Neural crest cell (in vitro differentiated cells): ENCODE measurements around the gene MRGPRG. TPM values are rescaled to one million over a fixed set of nuclear protein-coding genes. Genes with fewer than 3 reads are reported as not detected.

ENCODE experiments used
- DNase-seq: peaks from one replicate; pipeline ENCODE4 v3.0.0; 2021; ENCODE audit warnings: low read depth, mixed read lengths, low spot score
- H3K27ac Mint-ChIP-seq: one replicate; pipeline ENCODE4 v1.8.0; 2021; ENCODE audit warnings: mild to moderate bottlenecking, mixed read lengths; ENCODE audit not compliant: unreplicated experiment
- H3K27me3 Mint-ChIP-seq: 2 replicates; pipeline ENCODE4 v1.8.0; 2021; ENCODE audit warnings: low read depth, mild to moderate bottlenecking, mixed read lengths
- H3K36me3 Mint-ChIP-seq: 2 replicates; pipeline ENCODE4 v1.8.0; 2021; ENCODE audit warnings: low read depth, mild to moderate bottlenecking, mixed read lengths
- H3K4me1 Mint-ChIP-seq: 2 replicates; pipeline ENCODE4 v1.8.0; 2021; ENCODE audit warnings: mixed read lengths
- H3K4me3 Mint-ChIP-seq: one replicate; pipeline ENCODE4 v1.8.0; 2021; ENCODE audit warnings: mild to moderate bottlenecking, mixed read lengths
- H3K9me3 Mint-ChIP-seq: 2 replicates; pipeline ENCODE4 v1.8.0; 2021; ENCODE audit warnings: mixed read lengths
- total RNA-seq: library from RNA; stranded (reverse); gene quantifications from 2 replicates; pipeline ENCODE4 v1.2.1, GENCODE V29; 2021
- TF ChIP-seq, protein P1 (sequence below): fragments of 200-600 bp; sonication (generic); conservative IDR thresholded peaks from 2 replicates; pipeline ENCODE4 v1.5.0; 2021; ENCODE audit warnings: antibody characterized with exemption, mild to moderate bottlenecking

MRGPRG gene
- total RNA-seq, 1 donor from 2014 or later: not detected

DNA sequence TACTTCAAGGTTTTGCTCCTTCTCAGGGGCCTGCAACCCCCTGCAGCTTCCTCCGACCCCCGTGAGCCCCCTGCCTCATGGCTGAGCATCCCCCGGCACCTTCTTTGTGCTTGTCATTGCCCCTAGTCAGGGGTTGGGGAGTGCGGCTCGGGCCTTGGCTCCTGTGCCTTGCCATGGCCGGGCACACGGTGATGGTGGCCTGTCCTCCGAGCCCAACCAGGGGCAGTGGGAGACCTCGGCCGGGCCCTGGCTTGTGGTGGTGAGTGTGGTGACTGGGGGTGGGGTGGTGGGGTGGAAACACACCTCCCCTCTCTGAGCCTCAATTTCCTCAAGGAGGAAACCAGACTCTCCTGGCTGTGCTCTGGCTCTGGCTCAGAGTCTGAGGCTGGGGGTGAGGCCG, 1.5 kb upstream of the MRGPRG start:
- H3K4me3 Mint-ChIP-seq: no peak overlapping the region
- no peaks in the 10 kb centered on the region for H3K36me3 Mint-ChIP-seq
- H3K4me1 Mint-ChIP-seq: peaks cover 9% of the 10 kb centered on the region
- H3K27ac Mint-ChIP-seq: no peak overlapping the region
- DNase-seq: no peak
- H3K9me3 Mint-ChIP-seq: no peaks in the 10 kb centered on the region
- TF ChIP-seq, protein P1, sequence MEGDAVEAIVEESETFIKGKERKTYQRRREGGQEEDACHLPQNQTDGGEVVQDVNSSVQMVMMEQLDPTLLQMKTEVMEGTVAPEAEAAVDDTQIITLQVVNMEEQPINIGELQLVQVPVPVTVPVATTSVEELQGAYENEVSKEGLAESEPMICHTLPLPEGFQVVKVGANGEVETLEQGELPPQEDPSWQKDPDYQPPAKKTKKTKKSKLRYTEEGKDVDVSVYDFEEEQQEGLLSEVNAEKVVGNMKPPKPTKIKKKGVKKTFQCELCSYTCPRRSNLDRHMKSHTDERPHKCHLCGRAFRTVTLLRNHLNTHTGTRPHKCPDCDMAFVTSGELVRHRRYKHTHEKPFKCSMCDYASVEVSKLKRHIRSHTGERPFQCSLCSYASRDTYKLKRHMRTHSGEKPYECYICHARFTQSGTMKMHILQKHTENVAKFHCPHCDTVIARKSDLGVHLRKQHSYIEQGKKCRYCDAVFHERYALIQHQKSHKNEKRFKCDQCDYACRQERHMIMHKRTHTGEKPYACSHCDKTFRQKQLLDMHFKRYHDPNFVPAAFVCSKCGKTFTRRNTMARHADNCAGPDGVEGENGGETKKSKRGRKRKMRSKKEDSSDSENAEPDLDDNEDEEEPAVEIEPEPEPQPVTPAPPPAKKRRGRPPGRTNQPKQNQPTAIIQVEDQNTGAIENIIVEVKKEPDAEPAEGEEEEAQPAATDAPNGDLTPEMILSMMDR: no peak
- peaks cover 15% of the 10 kb centered on the region for H3K27me3 Mint-ChIP-seq

DNA sequence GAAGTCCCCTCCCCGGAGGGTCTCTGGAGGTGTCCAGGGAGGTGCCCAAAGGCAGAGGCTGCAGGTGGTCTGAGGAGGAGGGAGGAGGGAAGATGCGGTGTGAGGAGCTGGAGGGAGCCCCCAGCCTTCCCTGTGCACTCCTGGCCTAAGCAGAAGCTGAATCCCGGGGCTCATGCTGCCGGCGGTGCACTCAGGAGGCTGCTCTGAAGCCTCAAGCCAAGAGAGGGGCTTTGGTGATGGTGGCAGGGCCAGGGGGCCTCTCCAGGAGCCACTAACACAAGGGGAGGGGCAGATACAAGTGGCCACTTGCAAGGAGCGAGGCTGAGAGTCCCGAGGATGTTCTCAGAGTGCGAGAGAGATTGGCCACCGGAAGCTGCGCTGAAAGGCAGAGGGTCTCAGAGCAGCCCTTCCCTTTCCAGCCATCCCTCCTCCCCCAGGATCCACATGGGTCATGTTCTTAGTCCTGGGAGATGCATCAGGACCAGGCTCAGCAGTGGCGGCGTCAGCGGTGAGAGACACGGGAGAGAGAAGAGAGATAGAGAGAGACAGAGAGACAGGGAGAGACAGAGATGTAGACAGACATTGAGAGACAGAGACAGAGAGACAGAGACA, 774 bp upstream of the MRGPRG start:
- Mint-ChIP-seq H3K27ac (no peak overlapping the region), H3K4me3 (no peak overlapping the region), H3K27me3 (peaks cover 16% of the 10 kb centered on the region), H3K36me3 (no peaks in the 10 kb centered on the region), H3K4me1 (peaks cover 4% of the 10 kb centered on the region), H3K9me3 (no peaks in the 10 kb centered on the region)
- no peak for DNase-seq
- TF ChIP-seq, protein P1: no peak

DNA sequence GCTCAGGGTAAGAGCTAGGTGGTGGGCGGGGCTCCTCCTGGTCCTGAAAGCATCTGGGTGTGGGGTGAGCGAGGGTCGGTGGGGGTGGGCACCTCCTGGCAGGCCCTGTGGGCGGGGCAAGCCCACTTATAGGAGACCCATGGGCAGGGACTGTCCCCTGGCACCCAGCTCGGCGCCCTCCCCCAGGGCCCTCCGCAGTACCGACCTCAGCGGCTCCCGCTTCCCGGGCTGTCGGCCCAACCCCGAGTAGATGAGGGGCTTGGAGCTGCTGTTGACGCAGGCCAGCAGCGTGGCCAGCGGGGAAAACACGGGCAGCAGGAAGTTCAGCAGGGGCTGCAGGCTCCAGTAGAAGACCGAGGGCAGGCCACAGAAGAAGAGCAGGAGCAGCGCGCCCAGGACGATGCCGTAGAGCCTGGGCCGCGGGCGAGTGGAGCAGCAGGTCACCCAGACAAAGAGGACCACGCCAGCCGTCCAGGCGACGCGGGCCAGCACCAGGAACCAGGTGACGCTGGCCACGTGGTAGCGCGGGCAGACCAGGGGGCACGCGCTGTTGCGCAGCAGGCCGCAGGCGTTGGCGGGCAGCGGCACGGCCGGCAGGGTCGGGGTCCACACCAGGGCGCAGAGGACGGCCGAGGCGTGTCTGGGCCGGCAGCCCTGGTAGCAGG, 663 bp downstream of the MRGPRG start:
- Mint-ChIP-seq H3K27me3 (peaks cover 24% of the 10 kb centered on the region), H3K9me3 (no peaks in the 10 kb centered on the region), H3K27ac (no peak overlapping the region), H3K36me3 (no peaks in the 10 kb centered on the region), H3K4me1 (peaks cover 4% of the 10 kb centered on the region), H3K4me3 (no peak overlapping the region)
- TF ChIP-seq, protein P1: no peak
- DNase-seq: no peak

DNA sequence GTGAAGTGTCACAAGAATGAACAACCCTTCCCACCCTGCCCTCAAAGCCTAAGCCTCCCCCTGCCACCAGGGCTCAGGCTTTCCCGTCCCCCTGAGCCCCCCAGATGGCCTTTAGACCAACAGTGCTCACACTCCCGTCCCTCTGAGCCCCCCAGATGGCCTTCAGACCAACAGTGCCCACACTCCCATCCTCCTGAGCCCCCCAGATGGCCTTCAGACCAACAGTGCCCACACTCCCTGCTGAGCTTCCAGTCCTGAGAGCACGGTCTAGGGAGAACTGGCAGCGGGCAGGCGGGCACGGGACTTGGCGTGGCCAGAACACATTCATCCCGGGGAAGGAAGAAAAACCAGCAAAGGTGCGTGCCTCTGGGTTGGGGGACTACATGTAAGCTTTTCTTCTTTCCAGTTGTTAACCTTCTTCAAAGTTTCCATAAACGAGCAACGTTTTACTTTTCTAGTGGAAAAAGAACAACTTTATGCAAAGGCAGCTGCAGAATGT, 2.5 kb downstream of the MRGPRG start:
- H3K27ac Mint-ChIP-seq: no peak overlapping the region
- H3K4me1 Mint-ChIP-seq: peaks cover 4% of the 10 kb centered on the region
- H3K36me3 Mint-ChIP-seq: peaks cover 5% of the 10 kb centered on the region
- H3K4me3 Mint-ChIP-seq: no peak overlapping the region
- H3K27me3 Mint-ChIP-seq: peaks cover 34% of the 10 kb centered on the region
- H3K9me3 Mint-ChIP-seq: peaks cover 4% of the 10 kb centered on the region
- TF ChIP-seq, protein P1: no peak
- no peak for DNase-seq

DNA sequence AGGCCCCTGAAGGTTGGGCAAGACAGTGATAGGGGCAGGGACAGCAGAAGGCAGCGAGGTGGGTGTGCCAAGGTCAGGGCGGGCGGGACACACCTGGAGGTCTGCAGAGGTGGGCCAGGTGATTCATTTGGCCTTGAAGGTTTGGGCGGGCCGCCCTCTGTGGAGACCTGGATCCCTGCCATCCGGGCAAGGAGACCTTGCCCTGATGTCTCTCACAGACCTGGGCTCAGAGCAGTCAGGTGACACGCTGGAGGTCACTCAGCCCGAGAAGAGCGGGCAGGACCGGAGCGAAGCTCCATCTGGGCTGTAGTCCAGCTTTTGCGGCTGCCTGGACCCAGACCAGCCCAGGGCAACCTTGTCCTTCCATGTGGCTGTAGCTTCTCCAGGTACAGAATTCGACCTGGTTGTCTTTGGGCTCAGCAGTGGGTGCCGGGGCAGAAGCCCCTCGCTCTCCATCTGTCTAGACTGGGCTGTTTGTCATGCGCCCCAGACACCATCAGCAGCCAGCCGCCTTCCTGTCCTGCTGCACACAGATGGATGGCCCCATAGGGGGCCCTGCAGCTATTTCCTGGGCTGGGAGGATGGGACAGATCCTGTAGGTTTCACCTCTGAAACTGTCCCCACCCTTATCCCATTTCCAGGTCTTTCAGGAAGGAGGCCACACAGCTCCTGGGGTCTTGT, 3.1 kb downstream of the MRGPRG start:
- H3K9me3 Mint-ChIP-seq: peaks cover 4% of the 10 kb centered on the region
- no peak overlapping the region for H3K4me3 Mint-ChIP-seq
- no peak overlapping the region for H3K27ac Mint-ChIP-seq
- peaks cover 5% of the 10 kb centered on the region for H3K36me3 Mint-ChIP-seq
- TF ChIP-seq, protein P1: no peak
- H3K27me3 Mint-ChIP-seq: peaks cover 34% of the 10 kb centered on the region
- DNase-seq: no peak
- H3K4me1 Mint-ChIP-seq: peaks cover 4% of the 10 kb centered on the region
